ENCODE data around the gene BIRC7.

BIRC7 gene

DNA sequence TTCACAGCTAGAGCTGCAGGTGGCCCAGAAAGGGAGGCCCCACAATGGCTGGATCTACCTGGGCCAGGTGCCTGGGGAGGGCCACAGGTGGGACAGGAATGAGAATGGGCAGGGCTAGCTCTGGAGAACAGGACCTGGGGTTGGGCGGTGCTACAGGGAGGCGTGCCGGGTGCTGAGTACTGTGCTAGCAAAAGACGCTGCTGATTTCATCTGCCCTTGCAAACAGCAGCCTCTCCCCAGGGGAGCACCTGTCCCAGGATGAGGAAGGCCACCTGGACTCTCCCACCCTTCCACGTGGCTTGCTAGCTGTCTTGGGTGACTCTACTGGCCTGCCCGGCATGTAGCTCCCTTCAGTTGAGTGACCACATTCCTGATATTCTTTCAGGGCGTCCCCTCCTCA is 13.2 kb upstream of the BIRC7 start:
- FAIRE-seq (no peak), DNase-seq (ENCODE audit: insufficient read length, low spot score) (no peak)
- TF ChIP-seq SPI1 (IDR thresholded peaks at IDR 0.05; ENCODE audit: low read depth, low read length) = no peak
- no peak for TF ChIP-seq POLR2A (IDR thresholded peaks at IDR 0.05; ENCODE audit: low read depth, low read length)
- TF ChIP-seq POLR2AphosphoS5 (IDR thresholded peaks at IDR 0.05; ENCODE audit: low read depth, low read length) = no peak
- no peak for TF ChIP-seq POU2F2 (IDR thresholded peaks at IDR 0.05; ENCODE audit: low read depth, low read length)
- TF ChIP-seq PAX5 (IDR thresholded peaks at IDR 0.05; ENCODE audit: insufficient read depth, low read length, severe bottlenecking) = no peak
- TF ChIP-seq TAF1 (IDR thresholded peaks at IDR 0.05; ENCODE audit: low read depth, low read length) = no peak

DNA sequence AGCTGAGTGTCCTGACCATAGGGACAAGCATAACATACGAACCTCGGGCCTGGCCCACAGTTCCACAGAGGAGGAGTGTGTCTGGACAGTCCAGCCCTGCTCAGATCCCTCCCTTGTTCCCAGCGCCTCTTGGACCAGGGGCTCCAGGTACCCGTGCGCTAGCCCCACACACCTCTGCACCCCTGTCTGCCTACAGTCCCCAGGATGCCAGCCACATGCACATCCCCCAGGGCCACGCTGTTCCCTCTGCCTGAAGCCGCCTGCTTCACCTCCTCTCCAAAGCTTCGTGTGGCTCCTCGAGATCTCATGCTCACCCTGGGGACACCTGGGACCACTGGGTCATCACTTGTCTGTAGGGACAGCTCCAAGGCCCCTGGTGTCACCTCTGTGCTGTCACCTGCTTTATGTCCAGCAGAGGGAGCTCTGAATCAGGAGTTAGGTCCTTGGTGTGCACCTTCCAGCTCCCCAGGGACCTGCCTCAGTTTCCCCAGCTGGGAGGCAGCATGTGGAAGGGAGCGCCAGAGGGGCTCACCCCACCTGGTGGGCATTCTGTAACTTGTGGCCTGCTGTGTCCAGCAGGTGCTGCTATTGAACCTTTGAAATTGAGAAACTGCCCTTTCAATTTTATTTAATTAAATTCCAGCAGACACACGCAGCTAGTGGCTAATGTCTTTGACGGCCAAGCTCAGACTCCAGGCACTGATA is 12.4 kb upstream of the BIRC7 start:
- TF ChIP-seq TAF1 (IDR thresholded peaks at IDR 0.05; ENCODE audit: low read depth, low read length) = no peak
- no peak for TF ChIP-seq POU2F2 (IDR thresholded peaks at IDR 0.05; ENCODE audit: low read depth, low read length)
- TF ChIP-seq SPI1 (IDR thresholded peaks at IDR 0.05; ENCODE audit: low read depth, low read length) = no peak
- TF ChIP-seq PAX5 (IDR thresholded peaks at IDR 0.05; ENCODE audit: insufficient read depth, low read length, severe bottlenecking) = no peak
- no peak for TF ChIP-seq POLR2A (IDR thresholded peaks at IDR 0.05; ENCODE audit: low read depth, low read length)
- no peak for TF ChIP-seq POLR2AphosphoS5 (IDR thresholded peaks at IDR 0.05; ENCODE audit: low read depth, low read length)
- peak; percentile 50 for FAIRE-seq
- DNase-seq (ENCODE audit: insufficient read length, low spot score) = peak; percentile 58

DNA sequence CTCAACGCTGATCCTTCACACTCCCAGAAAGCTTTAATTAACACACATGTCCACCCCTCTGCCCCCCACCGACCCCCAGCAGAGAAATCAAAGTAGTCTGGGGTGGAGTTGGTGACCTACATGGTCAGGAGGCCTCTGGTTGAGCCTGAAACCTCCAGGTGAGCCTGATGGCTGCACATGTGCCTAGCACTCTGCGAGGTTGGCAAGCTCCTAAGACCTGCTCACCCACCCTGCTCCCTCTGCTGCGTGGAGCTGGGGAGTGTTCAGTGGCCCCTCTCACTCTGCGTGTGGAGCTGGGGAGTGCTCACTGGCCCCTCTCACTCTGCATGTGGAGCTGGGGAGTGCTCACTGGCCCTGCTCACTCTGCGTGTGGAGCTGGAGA is 11.9 kb upstream of the BIRC7 start:
- no peak for TF ChIP-seq POLR2A (IDR thresholded peaks at IDR 0.05; ENCODE audit: low read depth, low read length)
- FAIRE-seq = no peak

DNA sequence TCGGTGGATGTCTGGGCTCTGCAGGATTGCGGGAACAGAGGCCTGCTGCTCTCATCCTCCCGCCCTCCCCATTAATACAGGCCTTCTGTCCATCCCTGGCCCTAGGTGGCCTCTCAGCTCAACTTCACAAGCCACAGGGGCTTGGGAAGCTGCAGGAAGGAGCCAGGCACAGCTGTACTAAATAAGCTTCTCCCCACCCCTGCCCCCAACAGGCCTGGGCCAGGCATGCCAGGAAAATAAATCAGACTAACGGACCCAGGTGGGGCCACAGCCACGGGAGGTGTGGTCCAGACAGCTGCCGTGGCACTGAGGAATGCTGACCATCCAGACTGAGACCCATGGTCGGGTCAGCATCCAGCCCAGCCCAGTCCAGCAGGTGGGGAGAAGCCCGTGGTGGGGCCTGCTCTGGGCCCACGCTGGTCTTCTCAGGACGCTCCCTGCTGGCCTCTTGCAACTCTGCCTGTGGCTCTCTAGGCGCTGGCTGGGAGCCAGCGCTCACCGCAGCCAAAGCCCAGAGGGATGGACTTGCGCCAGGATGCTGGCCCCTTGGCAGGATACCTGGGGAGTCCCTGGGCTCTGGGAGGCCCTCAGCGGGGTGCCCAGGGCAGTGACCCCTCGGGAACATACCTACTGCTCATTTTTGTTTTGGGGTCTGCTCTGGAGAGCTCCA is 11.2 kb upstream of the BIRC7 start:
- FAIRE-seq (no peak), DNase-seq (ENCODE audit: insufficient read length, low spot score) (no peak)
- no peak for TF ChIP-seq TAF1 (IDR thresholded peaks at IDR 0.05; ENCODE audit: low read depth, low read length)
- TF ChIP-seq PAX5 (IDR thresholded peaks at IDR 0.05; ENCODE audit: insufficient read depth, low read length, severe bottlenecking) = no peak
- TF ChIP-seq POU2F2 (IDR thresholded peaks at IDR 0.05; ENCODE audit: low read depth, low read length) = no peak
- TF ChIP-seq SPI1 (IDR thresholded peaks at IDR 0.05; ENCODE audit: low read depth, low read length) = no peak
- no peak for TF ChIP-seq POLR2AphosphoS5 (IDR thresholded peaks at IDR 0.05; ENCODE audit: low read depth, low read length)
- TF ChIP-seq POLR2A (IDR thresholded peaks at IDR 0.05; ENCODE audit: low read depth, low read length) = no peak

More for the DNA sequence above, 11.9 kb upstream of the BIRC7 start:
- DNase-seq (ENCODE audit: insufficient read length, low spot score) = no peak

DNA sequence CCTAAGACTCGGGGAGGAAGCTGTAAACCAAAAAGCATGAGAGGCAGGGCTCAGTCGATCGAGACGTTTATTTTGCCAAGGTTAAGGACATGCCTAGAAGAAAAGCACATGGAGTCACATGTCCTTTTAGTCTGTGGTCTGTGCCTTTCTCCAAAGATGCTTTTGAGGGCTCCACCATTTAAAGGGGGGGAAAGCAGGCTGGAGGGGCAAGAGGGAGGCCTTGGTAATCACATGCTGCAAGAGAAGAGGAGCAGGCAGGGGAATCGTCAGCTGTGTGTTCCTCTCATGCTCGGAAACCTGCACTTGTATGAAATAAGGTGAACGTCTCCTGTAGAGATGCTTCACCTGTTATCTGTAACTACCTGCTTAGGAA is 10.6 kb upstream of the BIRC7 start:
- no peak for FAIRE-seq
- TF ChIP-seq SPI1 (IDR thresholded peaks at IDR 0.05; ENCODE audit: low read depth, low read length) = no peak
- no peak for TF ChIP-seq POU2F2 (IDR thresholded peaks at IDR 0.05; ENCODE audit: low read depth, low read length)
- no peak for TF ChIP-seq POLR2A (IDR thresholded peaks at IDR 0.05; ENCODE audit: low read depth, low read length)
- no peak for TF ChIP-seq POLR2AphosphoS5 (IDR thresholded peaks at IDR 0.05; ENCODE audit: low read depth, low read length)
- TF ChIP-seq PAX5 (IDR thresholded peaks at IDR 0.05; ENCODE audit: insufficient read depth, low read length, severe bottlenecking) = no peak
- TF ChIP-seq TAF1 (IDR thresholded peaks at IDR 0.05; ENCODE audit: low read depth, low read length) = no peak
- no peak for DNase-seq (ENCODE audit: insufficient read length, low spot score)

DNA sequence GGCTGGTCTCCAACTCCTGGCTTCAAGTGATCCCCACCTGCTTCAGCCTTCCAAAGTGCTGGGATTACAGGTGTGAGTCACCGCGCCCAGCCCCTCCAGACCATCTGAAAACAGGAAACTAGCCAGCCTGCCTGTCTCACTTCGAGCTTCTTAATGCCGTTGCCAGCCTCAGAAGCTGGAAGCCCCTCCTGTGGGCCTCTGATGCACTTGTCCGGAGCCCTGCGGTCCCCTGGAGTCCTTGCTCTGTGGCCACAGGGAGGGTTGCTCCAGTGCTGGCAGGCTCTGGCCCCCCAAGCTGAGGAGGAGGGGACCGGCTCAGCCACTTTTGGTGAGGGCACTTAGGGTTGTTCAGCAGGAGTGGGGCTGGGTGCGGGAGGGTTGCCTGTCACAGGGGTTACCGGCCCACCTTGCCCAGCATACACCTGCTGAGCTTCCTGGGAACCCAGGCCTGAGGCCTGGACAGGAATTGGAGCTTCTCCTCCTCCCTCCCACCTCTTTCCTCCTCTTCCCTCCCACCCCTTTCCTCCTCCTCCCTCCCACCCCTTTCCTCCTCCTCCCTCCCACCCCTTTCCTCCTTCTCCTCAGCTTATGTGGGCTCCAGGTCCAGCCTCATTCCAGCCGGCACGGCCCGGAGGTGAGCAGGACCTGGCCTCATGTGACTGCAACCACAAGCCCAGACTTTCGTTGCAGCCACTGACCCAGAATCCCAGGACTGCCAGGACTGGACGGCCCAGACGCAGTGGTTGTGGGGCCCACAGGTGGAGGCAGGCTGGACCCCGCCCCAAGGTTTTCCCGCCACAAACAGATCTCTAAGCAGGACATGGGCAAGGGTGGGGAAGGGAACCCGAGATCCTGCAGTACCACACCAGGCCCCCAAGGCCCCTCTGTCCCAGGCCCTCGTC is 9.4 kb upstream of the BIRC7 start:
- TF ChIP-seq PAX5 (IDR thresholded peaks at IDR 0.05; ENCODE audit: insufficient read depth, low read length, severe bottlenecking) (no peak), POU2F2 (IDR thresholded peaks at IDR 0.05; ENCODE audit: low read depth, low read length) (no peak), TAF1 (IDR thresholded peaks at IDR 0.05; ENCODE audit: low read depth, low read length) (no peak), POLR2AphosphoS5 (IDR thresholded peaks at IDR 0.05; ENCODE audit: low read depth, low read length) (no peak), SPI1 (IDR thresholded peaks at IDR 0.05; ENCODE audit: low read depth, low read length) (no peak), POLR2A (IDR thresholded peaks at IDR 0.05; ENCODE audit: low read depth, low read length) (no peak)
- DNase-seq (ENCODE audit: insufficient read length, low spot score) (no peak), FAIRE-seq (no peak)

DNA sequence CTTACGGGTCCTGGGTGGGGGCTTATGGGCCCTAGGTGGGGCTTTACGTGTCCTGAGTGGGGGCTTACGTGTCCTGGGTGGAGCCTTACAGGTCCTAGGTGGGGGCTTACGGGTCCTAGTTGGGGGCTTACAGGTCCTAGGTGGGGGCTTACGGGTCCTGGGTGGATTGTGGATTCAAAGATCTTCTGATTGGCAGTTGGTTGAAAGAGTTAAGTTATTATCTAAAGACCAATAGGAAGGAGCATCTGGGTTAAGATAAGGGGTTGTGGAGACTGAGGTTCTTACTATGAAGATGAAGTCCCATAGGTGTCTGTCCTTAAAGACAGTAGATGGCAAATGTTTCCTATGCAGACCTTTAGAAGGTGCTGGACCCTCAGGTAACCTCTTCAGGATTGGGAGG is 8.4 kb upstream of the BIRC7 start:
- TF ChIP-seq PAX5 (IDR thresholded peaks at IDR 0.05; ENCODE audit: insufficient read depth, low read length, severe bottlenecking) = no peak
- no peak for TF ChIP-seq TAF1 (IDR thresholded peaks at IDR 0.05; ENCODE audit: low read depth, low read length)
- TF ChIP-seq POLR2A (IDR thresholded peaks at IDR 0.05; ENCODE audit: low read depth, low read length) = no peak
- no peak for TF ChIP-seq POU2F2 (IDR thresholded peaks at IDR 0.05; ENCODE audit: low read depth, low read length)
- no peak for TF ChIP-seq SPI1 (IDR thresholded peaks at IDR 0.05; ENCODE audit: low read depth, low read length)
- no peak for TF ChIP-seq POLR2AphosphoS5 (IDR thresholded peaks at IDR 0.05; ENCODE audit: low read depth, low read length)
- FAIRE-seq = no peak
- DNase-seq (ENCODE audit: insufficient read length, low spot score) = no peak

DNA sequence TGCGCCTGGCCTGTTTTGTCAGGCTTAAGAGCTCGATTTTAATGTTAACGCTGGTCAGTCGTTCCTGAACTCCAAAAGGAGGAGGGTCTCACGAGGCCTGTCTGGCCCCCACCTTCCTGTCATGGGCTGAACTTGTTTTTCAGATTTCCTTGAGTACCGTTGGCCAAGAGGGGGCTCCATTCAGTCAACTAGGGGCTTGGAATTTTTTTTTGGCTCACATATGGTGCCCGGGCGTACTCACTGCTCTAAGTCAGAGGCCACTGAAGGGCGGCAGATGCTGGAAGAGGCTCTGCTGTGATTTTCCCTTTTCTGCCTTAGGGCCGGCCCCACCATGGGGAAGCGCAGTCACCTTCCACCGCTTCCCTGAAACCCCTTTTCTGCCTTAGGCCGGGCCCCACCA is 6.9 kb upstream of the BIRC7 start:
- FAIRE-seq (no peak), DNase-seq (ENCODE audit: insufficient read length, low spot score) (no peak)
- TF ChIP-seq POLR2A (IDR thresholded peaks at IDR 0.05; ENCODE audit: low read depth, low read length) (no peak), SPI1 (IDR thresholded peaks at IDR 0.05; ENCODE audit: low read depth, low read length) (no peak), PAX5 (IDR thresholded peaks at IDR 0.05; ENCODE audit: insufficient read depth, low read length, severe bottlenecking) (no peak), TAF1 (IDR thresholded peaks at IDR 0.05; ENCODE audit: low read depth, low read length) (no peak), POLR2AphosphoS5 (IDR thresholded peaks at IDR 0.05; ENCODE audit: low read depth, low read length) (no peak), POU2F2 (IDR thresholded peaks at IDR 0.05; ENCODE audit: low read depth, low read length) (no peak)

DNA sequence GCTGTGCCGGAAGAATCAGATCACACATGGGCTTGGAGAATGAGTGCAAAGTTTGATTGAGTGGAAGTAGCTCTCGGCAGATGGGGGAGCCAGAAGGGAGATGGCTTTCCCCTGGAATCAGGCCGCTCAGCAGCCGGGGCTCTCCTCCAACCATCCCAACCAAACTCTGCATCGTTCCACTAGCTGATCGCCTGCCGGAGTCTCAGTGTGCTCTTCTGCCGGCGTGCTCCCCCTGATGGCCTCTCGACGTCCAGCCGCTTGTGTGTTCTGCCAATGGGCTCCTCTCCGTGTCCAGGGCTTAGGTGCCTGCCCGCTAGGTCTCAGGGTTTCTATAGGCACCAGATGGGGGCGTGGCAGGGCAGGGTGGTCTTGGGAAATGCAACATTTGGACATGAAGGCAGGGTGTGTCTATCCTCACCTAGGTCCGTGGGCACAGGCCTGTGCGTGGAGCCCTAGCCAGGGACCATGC is 4.9 kb upstream of the BIRC7 start:
- FAIRE-seq (no peak), DNase-seq (ENCODE audit: insufficient read length, low spot score) (no peak)
- no peak for TF ChIP-seq POLR2A (IDR thresholded peaks at IDR 0.05; ENCODE audit: low read depth, low read length)
